ENCODE results near the gene CASKIN2.

CASKIN2 gene

GRCh38 chr17:75515496-75516254 is at the start of gene CASKIN2:
CASKIN2 (minus strand) TSS chr17:75515537; CDS start chr17:75513804, 1,733 bp downstream.
- DNase-seq, result peak; percentile 94

GRCh38 chr17:75565066-75565465 is 49.7 kb upstream of the CASKIN2 start:
- no peak for DNase-seq

- DNase-seq, result no peak
Measured at GRCh38 chr17:75564195-75564594, 48.9 kb upstream of the CASKIN2 start.

GRCh38 chr17:75563063-75563758 is 47.9 kb upstream of the CASKIN2 start:
- DNase-seq, result no peak

GRCh38 chr17:75561927-75562603 is 46.7 kb upstream of the CASKIN2 start:
- DNase-seq, result no peak

GRCh38 chr17:75559958-75560533 is 44.7 kb upstream of the CASKIN2 start:
- no peak for DNase-seq

GRCh38 chr17:75558666-75559530 is 43.6 kb upstream of the CASKIN2 start:
- DNase-seq, result no peak

GRCh38 chr17:75557852-75558665 is 42.7 kb upstream of the CASKIN2 start:
- DNase-seq, result no peak

GRCh38 chr17:75557075-75557851 is 41.9 kb upstream of the CASKIN2 start:
- DNase-seq, result no peak

- no peak for DNase-seq
Measured at GRCh38 chr17:75555679-75556153, 40.4 kb upstream of the CASKIN2 start.

GRCh38 chr17:75553295-75554110 is 38.2 kb upstream of the CASKIN2 start:
- no peak for DNase-seq

GRCh38 chr17:75552425-75553294 is 37.3 kb upstream of the CASKIN2 start:
- DNase-seq, result no peak

- DNase-seq, result no peak
Measured at GRCh38 chr17:75551266-75551665, 35.9 kb upstream of the CASKIN2 start.

GRCh38 chr17:75550139-75550465 is 34.8 kb upstream of the CASKIN2 start:
- no peak for DNase-seq

- no peak for DNase-seq
Measured at GRCh38 chr17:75549246-75550138, 34.2 kb upstream of the CASKIN2 start.

- DNase-seq, result no peak
Measured at GRCh38 chr17:75548813-75549212, 33.5 kb upstream of the CASKIN2 start.

- DNase-seq, result no peak
Measured at GRCh38 chr17:75547091-75547490, 31.8 kb upstream of the CASKIN2 start.

GRCh38 chr17:75546181-75546580 is 30.8 kb upstream of the CASKIN2 start:
- DNase-seq, result no peak
